ENCODE data around the gene FAM210B. TPM values are rescaled to one million over a fixed set of nuclear protein-coding genes. Genes with fewer than 3 reads are reported as not detected.

Gene FAM210B
- total and polyA plus RNA-seq, 2 experiments from 2014 or later: 15.4 to 16.2 TPM

GRCh38 chr20:56411759-56412472 lies 53.1 kb downstream of the FAM210B start, which contains the start of gene CASS4:
Gene CASS4, plus strand, starts transcription at chr20:56412260. Its CDS starts 199 bp downstream, at chr20:56412459.
- Histone ChIP-seq H3K36me3 (ENCODE audit: insufficient read depth) (no peaks in the 10 kb centered on the region; the same call in 1 of the 2 replicates), H3K27me3 (ENCODE audit: insufficient read depth) (no peaks in the 10 kb centered on the region), H4K20me1 (replicated peaks; ENCODE audit: insufficient read depth) (no peaks in the 10 kb centered on the region), H3K9me2 (ENCODE audit: insufficient read depth) (no peaks in the 10 kb centered on the region), H2AFZ (no peak within 1 kb of the TSS), H3K4me1 (ENCODE audit: insufficient read depth) (no peaks in the 10 kb centered on the region), H3K4me3 (no peak within 1 kb of the TSS), H3K27ac (ENCODE audit: low read depth) (no peak within 1 kb of the TSS), H3K4me2 (no peak within 1 kb of the TSS), H3F3A (replicated peaks; ENCODE audit: low read depth) (no peaks in the 10 kb centered on the region), H3K79me2 (replicated peaks; ENCODE audit: insufficient read depth) (no peaks in the 10 kb centered on the region)
- no peaks in the 10 kb centered on the region for H3K27me3 Mint-ChIP-seq (ENCODE audit: insufficient read depth, low read depth, poor library complexity)
- peaks cover 14% of the 10 kb centered on the region; the same call in 2 of the 3 replicates for H3K36me3 Mint-ChIP-seq (ENCODE audit: low read depth)
- no peaks in the 10 kb centered on the region for H3K9me3 Mint-ChIP-seq
- DNase-seq (ENCODE audit: low spot score) (no peak), ATAC-seq (no peak)
- H3K4me1 Mint-ChIP-seq: no peaks in the 10 kb centered on the region
- H3K4me3 Mint-ChIP-seq: no peak within 1 kb of the TSS
- no peak within 1 kb of the TSS for H3K27ac Mint-ChIP-seq
- TF ChIP-seq STAT1 (IDR thresholded peaks at IDR 0.05; ENCODE audit: unreplicated experiment): no peak
- no peak for TF ChIP-seq REST (IDR thresholded peaks at IDR 0.05; ENCODE audit: unreplicated experiment)
- TF ChIP-seq, protein P1, sequence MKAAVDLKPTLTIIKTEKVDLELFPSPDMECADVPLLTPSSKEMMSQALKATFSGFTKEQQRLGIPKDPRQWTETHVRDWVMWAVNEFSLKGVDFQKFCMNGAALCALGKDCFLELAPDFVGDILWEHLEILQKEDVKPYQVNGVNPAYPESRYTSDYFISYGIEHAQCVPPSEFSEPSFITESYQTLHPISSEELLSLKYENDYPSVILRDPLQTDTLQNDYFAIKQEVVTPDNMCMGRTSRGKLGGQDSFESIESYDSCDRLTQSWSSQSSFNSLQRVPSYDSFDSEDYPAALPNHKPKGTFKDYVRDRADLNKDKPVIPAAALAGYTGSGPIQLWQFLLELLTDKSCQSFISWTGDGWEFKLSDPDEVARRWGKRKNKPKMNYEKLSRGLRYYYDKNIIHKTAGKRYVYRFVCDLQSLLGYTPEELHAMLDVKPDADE (IDR thresholded peaks at IDR 0.05): no peak
- no peak for TF ChIP-seq EZH2 (IDR thresholded peaks at IDR 0.05; ENCODE audit: low read depth, unreplicated experiment)
- TF ChIP-seq CREB1 (CRISPR knock-in tag; IDR thresholded peaks at IDR 0.05; ENCODE audit: low read depth): no peak
- TF ChIP-seq, protein P2, sequence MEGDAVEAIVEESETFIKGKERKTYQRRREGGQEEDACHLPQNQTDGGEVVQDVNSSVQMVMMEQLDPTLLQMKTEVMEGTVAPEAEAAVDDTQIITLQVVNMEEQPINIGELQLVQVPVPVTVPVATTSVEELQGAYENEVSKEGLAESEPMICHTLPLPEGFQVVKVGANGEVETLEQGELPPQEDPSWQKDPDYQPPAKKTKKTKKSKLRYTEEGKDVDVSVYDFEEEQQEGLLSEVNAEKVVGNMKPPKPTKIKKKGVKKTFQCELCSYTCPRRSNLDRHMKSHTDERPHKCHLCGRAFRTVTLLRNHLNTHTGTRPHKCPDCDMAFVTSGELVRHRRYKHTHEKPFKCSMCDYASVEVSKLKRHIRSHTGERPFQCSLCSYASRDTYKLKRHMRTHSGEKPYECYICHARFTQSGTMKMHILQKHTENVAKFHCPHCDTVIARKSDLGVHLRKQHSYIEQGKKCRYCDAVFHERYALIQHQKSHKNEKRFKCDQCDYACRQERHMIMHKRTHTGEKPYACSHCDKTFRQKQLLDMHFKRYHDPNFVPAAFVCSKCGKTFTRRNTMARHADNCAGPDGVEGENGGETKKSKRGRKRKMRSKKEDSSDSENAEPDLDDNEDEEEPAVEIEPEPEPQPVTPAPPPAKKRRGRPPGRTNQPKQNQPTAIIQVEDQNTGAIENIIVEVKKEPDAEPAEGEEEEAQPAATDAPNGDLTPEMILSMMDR (conservative IDR thresholded peaks at IDR 0.05; ENCODE audit: low read depth in 2 of 2): no peak
- TF ChIP-seq ZNF114 (CRISPR knock-in tag; IDR thresholded peaks at IDR 0.05): no peak
- no peak for TF ChIP-seq EZH2phosphoT487 (IDR thresholded peaks at IDR 0.05; ENCODE audit: unreplicated experiment)
- TF ChIP-seq ZNF331 (CRISPR knock-in tag; IDR thresholded peaks at IDR 0.05; ENCODE audit: low read depth): no peak
- no peak for TF ChIP-seq ZNF462 (CRISPR knock-in tag; IDR thresholded peaks at IDR 0.05)
- no peak for TF ChIP-seq POLR2AphosphoS5 (IDR thresholded peaks at IDR 0.05; ENCODE audit: low read depth)
